ENCODE data around the gene APOL4.

GRCh38 chr22:36145881-36146280 is 55.7 kb downstream of the APOL4 start:
- TF ChIP-seq CTCF (IDR thresholded peaks at IDR 0.05) = no peak
- TF ChIP-seq POLR2A (IDR thresholded peaks at IDR 0.05) = no peak
